HCT116 (cell line): ENCODE results near the gene LRP11. TPM values are rescaled to one million over a fixed set of nuclear protein-coding genes. Genes with fewer than 3 reads are reported as not detected.

Experiments
- ATAC-seq: fragments of 200-7000 bp; cut with Tn5 transposase; 2 replicates; pipeline ENCODE4 v1.9.1; 2020; ENCODE audit warnings: mild to moderate bottlenecking, moderate library complexity
- BruUV-seq: library from RNA; stranded (reverse); fragments of 400-500 nt; replicated peaks from 2 replicates; lab custom pipeline; 2021; lab: Mats Ljungman, UMichigan
- CTCF ChIA-PET: fragments of 300-600 bp; sonication (Branson Sonifier 250); formaldehyde crosslinking; loops from one replicate; lab custom pipeline; 2021; ENCODE audit warnings: antibody characterized with exemption; lab: Charles Lee
- POLR2A ChIA-PET: fragments of 300-600, 350-600 bp; sonication (Branson Sonifier 250); formaldehyde crosslinking; loops from one replicate; lab custom pipeline; 2021; ENCODE audit warnings: antibody characterized with exemption; lab: Charles Lee
- RAD21 ChIA-PET, 2 experiments: fragments of 300-600 bp; sonication (Branson Sonifier 250); formaldehyde crosslinking; loops; one replicate each; lab custom pipeline; 2023; ENCODE audit warnings: low total read pairs in 2 of 2; ENCODE audit not compliant: uncharacterized antibody in 2 of 2, unreplicated experiment in 2 of 2, low non-redundant PET in 1 of 2; lab: Charles Lee
- DNase-seq: peaks from one replicate; pipeline ENCODE4 v3.0.0-alpha.2; 2010; ENCODE audit warnings: low read depth, low spot score
- H2AFZ ChIP-seq: fragments of 200-600 bp; shearing (Covaris generic), sonication (generic); 2 replicates; pipeline ENCODE4 v1.6.1; 2017; ENCODE audit warnings: low read depth, mixed run types, mixed read lengths, antibody characterized with exemption, low read length; ENCODE audit not compliant: poor library complexity, severe bottlenecking
- H3K27ac ChIP-seq: 2 replicates; pipeline ENCODE4 v1.5.1; 2012; ENCODE audit warnings: low read depth, low read length
- H3K27me3 ChIP-seq: fragments of 200-600 bp; sonication (generic); 2 replicates; pipeline ENCODE4 v1.6.1; 2016; ENCODE audit warnings: mixed run types, low read length, mixed read lengths; ENCODE audit not compliant: insufficient read depth
- H3K36me3 ChIP-seq, 2 experiments: fragments of 200-500 bp in 1 of 2; fragments of 200-600 bp in 1 of 2; sonication (Bioruptor generic) in 1 of 2; sonication (generic) in 1 of 2; 2 replicates each; pipeline versions ENCODE4 v1.5.1 to v1.6.1; 2014 to 2016; ENCODE audit warnings: low read length in 2 of 2, inconsistent platforms in 1 of 2, mixed read lengths in 1 of 2, mixed run types in 1 of 2; ENCODE audit not compliant: insufficient read depth in 2 of 2, control insufficient read depth in 1 of 2
- H3K4me1 ChIP-seq, 2 experiments: fragments of 200-600 bp in 1 of 2; sonication (generic) in 1 of 2; 2 replicates each; pipeline versions ENCODE4 v1.5.1 to v1.6.1; 2012 to 2017; ENCODE audit warnings: low read length in 2 of 2, inconsistent platforms in 1 of 2, mild to moderate bottlenecking in 1 of 2, mixed read lengths in 1 of 2, mixed run types in 1 of 2, moderate library complexity in 1 of 2; ENCODE audit not compliant: insufficient read depth in 2 of 2, control insufficient read depth in 1 of 2
- H3K4me2 ChIP-seq: fragments of 200-600 bp; sonication (generic); 2 replicates; pipeline ENCODE4 v1.6.1; 2017; ENCODE audit warnings: mixed run types, low read length, mixed read lengths
- H3K4me3 ChIP-seq, 2 experiments: fragments of 200-600 bp in 1 of 2; sonication (generic) in 1 of 2; replicated peaks in 1 of 2; 2 replicates each; pipeline ENCODE4 v1.5.1; 2011 to 2016; ENCODE audit warnings: low read length in 2 of 2, control low read depth in 1 of 2, low read depth in 1 of 2, mild to moderate bottlenecking in 1 of 2, mixed read lengths in 1 of 2, mixed run types in 1 of 2
- H3K79me2 ChIP-seq: fragments of 200-600 bp; sonication (generic); 2 replicates; pipeline ENCODE4 v1.6.1; 2017; ENCODE audit warnings: mild to moderate bottlenecking, mixed run types, low read length, moderate library complexity, mixed read lengths; ENCODE audit not compliant: insufficient read depth
- H3K9ac ChIP-seq: fragments of 200-600 bp; sonication (generic); 2 replicates; pipeline ENCODE4 v1.6.1; 2016; ENCODE audit warnings: low read length, mixed read lengths
- H3K9me2 ChIP-seq: fragments of 200-600 bp; sonication (generic), shearing (Covaris generic); 2 replicates; pipeline ENCODE4 v1.6.1; 2017; ENCODE audit warnings: mixed run types, mild to moderate bottlenecking, moderate library complexity; ENCODE audit not compliant: insufficient read depth
- H3K9me3 ChIP-seq, 2 experiments: fragments of 200-500 bp in 1 of 2; fragments of 200-600 bp in 1 of 2; sonication (Bioruptor generic) in 1 of 2; sonication (generic) in 1 of 2; 2 replicates each; pipeline ENCODE4 v1.6.1; 2014 to 2017; ENCODE audit warnings: low read length in 2 of 2, mixed read lengths in 2 of 2, inconsistent platforms in 1 of 2, low read depth in 1 of 2, mild to moderate bottlenecking in 1 of 2, mixed run types in 1 of 2, moderate library complexity in 1 of 2; ENCODE audit not compliant: control insufficient read depth in 1 of 2, insufficient read depth in 1 of 2
- H4K20me1 ChIP-seq: fragments of 200-600 bp; sonication (generic), shearing (Covaris generic); 2 replicates; pipeline ENCODE4 v1.6.1; 2017; ENCODE audit warnings: mixed run types, mild to moderate bottlenecking, moderate library complexity; ENCODE audit not compliant: insufficient read depth
- CBX3 ChIP-seq: IDR thresholded peaks from 2 replicates; pipeline ENCODE4 v1.6.1; 2012; ENCODE audit warnings: low read depth
- ELF1 ChIP-seq: IDR thresholded peaks from 2 replicates; pipeline ENCODE4 v1.6.1; 2012; ENCODE audit warnings: low read depth, borderline replicate concordance
- EZH2 ChIP-seq: fragments of 200-600 bp; sonication (generic); IDR thresholded peaks from 2 replicates; pipeline ENCODE4 v1.6.1; 2017; ENCODE audit warnings: antibody characterized with exemption, mixed run types
- EZH2phosphoT487 ChIP-seq: fragments of 200-600 bp; IDR thresholded peaks from 2 replicates; pipeline ENCODE4 v1.6.1; 2018; ENCODE audit warnings: antibody characterized with exemption, borderline replicate concordance
- MAX ChIP-seq: IDR thresholded peaks from 2 replicates; pipeline ENCODE4 v1.6.1; 2012
- POLR2A ChIP-seq: IDR thresholded peaks from 2 replicates; pipeline ENCODE4 v1.7.0; 2011; ENCODE audit warnings: borderline replicate concordance; ENCODE audit not compliant: insufficient read depth, insufficient read length; ENCODE audit errors: extremely low read depth
- POLR2AphosphoS5 ChIP-seq: IDR thresholded peaks from 2 replicates; pipeline ENCODE4 v1.6.1; 2011; ENCODE audit warnings: mild to moderate bottlenecking, low read depth, low read length, moderate library complexity
- RAD21 ChIP-seq: IDR thresholded peaks from 2 replicates; pipeline ENCODE4 v1.6.1; 2012; ENCODE audit warnings: low read depth, mild to moderate bottlenecking
- REST ChIP-seq: IDR thresholded peaks from 2 replicates; pipeline ENCODE4 v1.6.1; 2012; ENCODE audit warnings: low read depth
- SIN3A ChIP-seq: IDR thresholded peaks from 2 replicates; pipeline ENCODE4 v1.6.1; 2012; ENCODE audit warnings: low read depth
- SP1 ChIP-seq: IDR thresholded peaks from 2 replicates; pipeline ENCODE4 v1.6.1; 2012; ENCODE audit warnings: low read depth
- SRF ChIP-seq: IDR thresholded peaks from 2 replicates; pipeline ENCODE4 v1.6.1; 2012; ENCODE audit warnings: low read depth
- TCF7L2 ChIP-seq: IDR thresholded peaks from 2 replicates; pipeline ENCODE4 v1.7.0; 2011; ENCODE audit warnings: borderline replicate concordance, inconsistent platforms; ENCODE audit not compliant: insufficient read depth, insufficient read length; ENCODE audit errors: extremely low read depth
- YY1 ChIP-seq: IDR thresholded peaks from 2 replicates; pipeline ENCODE4 v1.6.1; 2011; ENCODE audit warnings: low read length, low read depth, moderate library complexity, mild to moderate bottlenecking; ENCODE audit not compliant: insufficient replicate concordance; ENCODE audit errors: extremely low read depth
- ZFX ChIP-seq: fragments of 450-650 bp; IDR thresholded peaks from 2 replicates; pipeline ENCODE4 v1.6.1; 2017
- ZNF274 ChIP-seq: fragments of 200-500 bp; sonication (Bioruptor generic); IDR thresholded peaks from 2 replicates; pipeline ENCODE4 v1.6.1; 2014; ENCODE audit warnings: mild to moderate bottlenecking, low read depth, low read length, inconsistent platforms
- intact Hi-C: fragments of 100-400 bp; cut with micrococcal nuclease; formaldehyde crosslinking; loops from 2 replicates; pipeline ENCODE4 v1.10.0; 2022
- total RNA-seq: library from RNA; stranded (reverse); gene quantifications from one replicate; pipeline ENCODE4 v1.2.1, GENCODE V29; 2021; ENCODE audit not compliant: unreplicated experiment

LRP11 gene
- total RNA-seq, 1 experiment from 2014 or later: 27.8 TPM

GRCh38 chr6:149859938-149860337, 4.2 kb downstream of the LRP11 start:
- Histone ChIP-seq H3K27ac (no peak overlapping the region), H3K9me2 (no peaks in the 10 kb centered on the region)
- intact Hi-C loops: no loop called here

More at GRCh38 chr6:149859938-149860337, 4.2 kb downstream of the LRP11 start:
- Histone ChIP-seq H3K79me2 (peaks cover 23% of the 10 kb centered on the region), H2AFZ (no peak overlapping the region), H3K4me1 (peaks cover 34 to 56% of the 10 kb centered on the region in 2 experiments), H3K4me3 (no peak overlapping the region), H3K9ac (no peak overlapping the region), H4K20me1 (no peaks in the 10 kb centered on the region), H3K36me3 (no peaks in the 10 kb centered on the region), H3K27me3 (no peaks in the 10 kb centered on the region), H3K9me3 (no peaks in the 10 kb centered on the region), H3K4me2 (no peak overlapping the region)
- TF ChIP-seq SP1: no peak
- TF ChIP-seq ELF1: no peak
- TF ChIP-seq POLR2AphosphoS5: no peak
- no peak for TF ChIP-seq SRF
- TF ChIP-seq ZNF274: no peak
- TF ChIP-seq CBX3: no peak
- TF ChIP-seq RAD21: no peak
- no peak for TF ChIP-seq ZFX
- TF ChIP-seq REST: no peak
- no peak for TF ChIP-seq TCF7L2
- no peak for TF ChIP-seq SIN3A
- no peak for TF ChIP-seq YY1
- no peak for TF ChIP-seq EZH2phosphoT487
- TF ChIP-seq MAX: no peak
- TF ChIP-seq POLR2A: no peak
- no peak for TF ChIP-seq EZH2
- RAD21 ChIA-PET: no interaction called here
- ATAC-seq (no peak), DNase-seq (no peak)
- POLR2A ChIA-PET: interaction anchor here (0.9 kb wide), 1 partner anchor 14 kb away, joined by 3 read pairs; no protein-coding TSS in a partner anchor
- CTCF ChIA-PET: no interaction called here
- no TSS peak for BruUV-seq
